ENCODE measurements around the gene BAZ2A. TPM values are rescaled to one million over a fixed set of nuclear protein-coding genes. Genes with fewer than 3 reads are reported as not detected.

The BAZ2A gene
- polyA plus RNA-seq, 1 of the 3 experiments (the other 2 are of a cell fraction), result 32.4 TPM

- TF ChIP-seq CTCF (IDR thresholded peaks at IDR 0.05) (no peak), YY1 (IDR thresholded peaks at IDR 0.05; ENCODE audit: low read depth) (peak; percentile 86), EZH2phosphoT487 (IDR thresholded peaks at IDR 0.05; ENCODE audit: borderline replicate concordance, low read depth) (no peak), TCF12 (IDR thresholded peaks at IDR 0.05) (no peak), RAD21 (IDR thresholded peaks at IDR 0.05; ENCODE audit: low read length) (no peak), POLR2AphosphoS5 (IDR thresholded peaks at IDR 0.05; ENCODE audit: low read depth, low read length) (peak; percentile 99), RFX5 (IDR thresholded peaks at IDR 0.05; ENCODE audit: low read length) (peak; percentile 78), JUND (IDR thresholded peaks at IDR 0.05) (no peak), GATA2 (CRISPR knock-in tag; IDR thresholded peaks at IDR 0.05) (no peak), GABPA (IDR thresholded peaks at IDR 0.05; ENCODE audit: low read depth) (peak; percentile 88), MXI1 (IDR thresholded peaks at IDR 0.05; ENCODE audit: low read depth, low read length) (peak; percentile 64; the same call in 1 of the 2 replicates), SMC3 (IDR thresholded peaks at IDR 0.05; ENCODE audit: low read depth, low read length) (no peak), TAF1 (IDR thresholded peaks at IDR 0.05; ENCODE audit: borderline replicate concordance, low read depth, low read length) (peak; percentile 98), FOXJ3 (CRISPR knock-in tag; IDR thresholded peaks at IDR 0.05) (no peak; the same call in 1 of the 2 replicates), SIN3A (IDR thresholded peaks at IDR 0.05; ENCODE audit: borderline replicate concordance, low read depth, low read length) (peak; percentile 39; the same call in 1 of the 2 replicates), FOSL2 (IDR thresholded peaks at IDR 0.05; ENCODE audit: borderline replicate concordance, low read depth) (no peak), TEAD4 (IDR thresholded peaks at IDR 0.05; ENCODE audit: borderline replicate concordance, insufficient read depth) (no peak), RCOR1 (IDR thresholded peaks at IDR 0.05; ENCODE audit: low read length) (0 out of 2 replicates have a peak, but pooled peaks have one; percentile 22), MEF2A (IDR thresholded peaks at IDR 0.05; ENCODE audit: borderline replicate concordance, low read depth) (no peak)
Observed at GRCh38 chr12:56645717-56646446, 15.8 kb upstream of the BAZ2A start, which contains the start of gene ATP5F1B (continued).

DNA sequence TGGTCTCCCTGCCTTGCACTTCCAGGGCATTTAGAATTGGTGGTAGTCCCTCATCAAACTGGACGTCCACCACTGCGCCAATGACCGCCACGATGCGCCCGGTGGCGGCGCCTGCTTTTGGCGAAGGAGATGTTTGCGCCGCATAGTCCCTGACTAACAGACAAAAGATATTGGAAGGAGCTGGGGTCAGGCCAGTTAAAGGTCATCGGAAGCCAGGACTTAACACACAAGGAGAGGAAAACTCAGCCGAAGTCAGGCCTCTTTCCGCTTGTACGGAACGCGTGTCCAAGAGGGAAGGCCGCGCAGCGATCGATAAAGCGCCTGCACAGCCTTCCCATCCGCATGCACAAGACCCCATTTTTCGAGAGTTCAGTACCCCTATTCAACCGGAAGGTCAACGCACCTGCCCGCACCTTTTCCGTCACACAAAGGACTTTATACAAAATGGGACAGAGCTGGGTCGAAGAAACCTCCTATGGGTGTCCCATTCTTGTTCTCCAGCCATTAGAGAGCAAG lies 15.1 kb upstream of the BAZ2A start:
- H3K4me2 ChIP-seq, result peak overlapping the region; percentile 74
- no peaks in the 10 kb centered on the region for H3K9me2 ChIP-seq
- H3K9ac ChIP-seq, result peak overlapping the region; percentile 92
- H3K27ac ChIP-seq (ENCODE audit: low read depth in 2 of 2, low read length in 1 of 2), result peak overlapping the region; percentile 54 to 83; a peak in 3 of 4 replicates
- H3K9me3 ChIP-seq, result no peaks in the 10 kb centered on the region
- H3K4me3 ChIP-seq (ENCODE audit: low read depth in 2 of 2, low read length in 1 of 2), result peak overlapping the region; percentile 81 to 89
- WGBS (ENCODE audit: low lambda C conversion rate), result 0% methylated on average over 25 of the region's 29 CpGs
- H2AFZ ChIP-seq (ENCODE audit: low read depth), result no peak overlapping the region
- H3K36me3 ChIP-seq (replicated peaks in 1 of 2; ENCODE audit: control insufficient read depth in 1 of 2, insufficient read depth in 2 of 2, low read length in 1 of 2), result peaks cover 29 to 41% of the 10 kb centered on the region in 2 experiments
- H3K27me3 ChIP-seq (ENCODE audit: insufficient read depth), result no peaks in the 10 kb centered on the region
- ChIA-PET POLR2A (interaction anchor here (0.6 to 2.4 kb wide), 4 partner anchors 9 to 80 kb away, joined by 3 to 25 read pairs (median 4); partner anchors contain the start of gene NACA), CTCF (interaction anchor here (0.6 to 2.1 kb wide), 4 partner anchors 9 to 127 kb away, joined by 3 to 23 read pairs (median 3); partner anchors contain the start of gene RBMS2)
- peaks cover 6 to 11% of the 10 kb centered on the region in 2 experiments; a peak in 2 of 4 replicates for H3K4me1 ChIP-seq (ENCODE audit: control insufficient read depth in 1 of 2, insufficient read depth in 2 of 2, low read depth in 1 of 2, low read length in 1 of 2)
- peaks cover 19% of the 10 kb centered on the region for H3F3A ChIP-seq (replicated peaks; ENCODE audit: insufficient read depth)
- H4K20me1 ChIP-seq (ENCODE audit: insufficient read depth), result peaks cover 19% of the 10 kb centered on the region
- TF ChIP-seq, protein P1, sequence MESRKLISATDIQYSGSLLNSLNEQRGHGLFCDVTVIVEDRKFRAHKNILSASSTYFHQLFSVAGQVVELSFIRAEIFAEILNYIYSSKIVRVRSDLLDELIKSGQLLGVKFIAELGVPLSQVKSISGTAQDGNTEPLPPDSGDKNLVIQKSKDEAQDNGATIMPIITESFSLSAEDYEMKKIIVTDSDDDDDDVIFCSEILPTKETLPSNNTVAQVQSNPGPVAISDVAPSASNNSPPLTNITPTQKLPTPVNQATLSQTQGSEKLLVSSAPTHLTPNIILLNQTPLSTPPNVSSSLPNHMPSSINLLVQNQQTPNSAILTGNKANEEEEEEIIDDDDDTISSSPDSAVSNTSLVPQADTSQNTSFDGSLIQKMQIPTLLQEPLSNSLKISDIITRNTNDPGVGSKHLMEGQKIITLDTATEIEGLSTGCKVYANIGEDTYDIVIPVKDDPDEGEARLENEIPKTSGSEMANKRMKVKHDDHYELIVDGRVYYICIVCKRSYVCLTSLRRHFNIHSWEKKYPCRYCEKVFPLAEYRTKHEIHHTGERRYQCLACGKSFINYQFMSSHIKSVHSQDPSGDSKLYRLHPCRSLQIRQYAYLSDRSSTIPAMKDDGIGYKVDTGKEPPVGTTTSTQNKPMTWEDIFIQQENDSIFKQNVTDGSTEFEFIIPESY (IDR thresholded peaks at IDR 0.05; ENCODE audit: borderline replicate concordance, low read depth), result no peak
- TF ChIP-seq MEF2A (IDR thresholded peaks at IDR 0.05; ENCODE audit: borderline replicate concordance, low read depth) (no peak), MXI1 (IDR thresholded peaks at IDR 0.05; ENCODE audit: low read depth, low read length) (0 out of 2 replicates have a peak, but pooled peaks have one; percentile 1), NRF1 (IDR thresholded peaks at IDR 0.05; ENCODE audit: low read depth, low read length) (no peak)
- peaks cover 45% of the 10 kb centered on the region for H3K79me2 ChIP-seq (ENCODE audit: insufficient read depth)
- DNase-seq, result peak; percentile 29
